MM.1S (cell line): ENCODE results near the gene PIK3R6.

Source experiments
- CTCF ChIP-seq: fragments of 300-600 bp; sonication (generic); IDR thresholded peaks from 2 replicates; pipeline ENCODE4 v1.5.1; 2016; ENCODE audit warnings: antibody characterized with exemption, low read length, mixed read lengths
- EZH2 ChIP-seq: fragments of 300-600 bp; sonication (generic); optimal IDR thresholded peaks from 2 replicates; pipeline ENCODE3; 2017; ENCODE audit warnings: low read depth, mild to moderate bottlenecking, antibody characterized with exemption, low read length, mixed read lengths

GRCh38 chr17:8829036-8829941 lies 38.2 kb downstream of the PIK3R6 start:
- TF ChIP-seq EZH2 (no peak), CTCF (no peak)
